HFF-Myc (cell line): ENCODE data around the gene CPNE5.

ENCODE experiments used
- DNase-seq: peaks from one replicate; pipeline ENCODE4 v3.0.0-alpha.2; 2011; ENCODE audit warnings: low read depth; ENCODE audit errors: extremely low read depth
- H3K4me3 ChIP-seq: replicated peaks from 2 replicates; pipeline ENCODE4 v1.5.1; 2011; ENCODE audit warnings: low read depth, mild to moderate bottlenecking, control low read depth, low read length
- TF ChIP-seq, protein P1 (sequence below): IDR thresholded peaks from 2 replicates; pipeline ENCODE4 v1.5.1; 2012; ENCODE audit warnings: mild to moderate bottlenecking, low read depth, low read length, control low read depth; ENCODE audit errors: missing control alignments

Gene CPNE5

GRCh38 chr6:36786055-36786675, 53.1 kb downstream of the CPNE5 start:
- TF ChIP-seq, protein P1, sequence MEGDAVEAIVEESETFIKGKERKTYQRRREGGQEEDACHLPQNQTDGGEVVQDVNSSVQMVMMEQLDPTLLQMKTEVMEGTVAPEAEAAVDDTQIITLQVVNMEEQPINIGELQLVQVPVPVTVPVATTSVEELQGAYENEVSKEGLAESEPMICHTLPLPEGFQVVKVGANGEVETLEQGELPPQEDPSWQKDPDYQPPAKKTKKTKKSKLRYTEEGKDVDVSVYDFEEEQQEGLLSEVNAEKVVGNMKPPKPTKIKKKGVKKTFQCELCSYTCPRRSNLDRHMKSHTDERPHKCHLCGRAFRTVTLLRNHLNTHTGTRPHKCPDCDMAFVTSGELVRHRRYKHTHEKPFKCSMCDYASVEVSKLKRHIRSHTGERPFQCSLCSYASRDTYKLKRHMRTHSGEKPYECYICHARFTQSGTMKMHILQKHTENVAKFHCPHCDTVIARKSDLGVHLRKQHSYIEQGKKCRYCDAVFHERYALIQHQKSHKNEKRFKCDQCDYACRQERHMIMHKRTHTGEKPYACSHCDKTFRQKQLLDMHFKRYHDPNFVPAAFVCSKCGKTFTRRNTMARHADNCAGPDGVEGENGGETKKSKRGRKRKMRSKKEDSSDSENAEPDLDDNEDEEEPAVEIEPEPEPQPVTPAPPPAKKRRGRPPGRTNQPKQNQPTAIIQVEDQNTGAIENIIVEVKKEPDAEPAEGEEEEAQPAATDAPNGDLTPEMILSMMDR, result no peak
- DNase-seq, result no peak
- no peak overlapping the region for H3K4me3 ChIP-seq

DNA sequence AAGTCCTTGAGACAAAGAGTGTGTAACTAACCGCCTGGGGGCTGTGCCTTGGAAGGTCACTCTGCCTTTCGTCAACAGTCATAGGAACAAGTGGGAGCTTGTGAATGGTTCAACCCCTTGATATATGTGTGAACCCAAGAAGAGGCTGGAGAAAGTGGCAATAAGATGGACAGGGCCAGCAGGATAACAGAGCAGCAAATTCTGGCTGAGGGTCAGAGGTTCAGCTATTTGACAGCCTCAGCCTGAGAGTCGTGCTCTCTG, 54.9 kb downstream of the CPNE5 start:
- TF ChIP-seq, protein P1, result no peak
- no peak for DNase-seq
- no peak overlapping the region for H3K4me3 ChIP-seq

- no peak overlapping the region for H3K4me3 ChIP-seq
- DNase-seq, result no peak
- TF ChIP-seq, protein P1, result no peak
Measured at GRCh38 chr6:36783603-36784375, 55.5 kb downstream of the CPNE5 start.

DNA sequence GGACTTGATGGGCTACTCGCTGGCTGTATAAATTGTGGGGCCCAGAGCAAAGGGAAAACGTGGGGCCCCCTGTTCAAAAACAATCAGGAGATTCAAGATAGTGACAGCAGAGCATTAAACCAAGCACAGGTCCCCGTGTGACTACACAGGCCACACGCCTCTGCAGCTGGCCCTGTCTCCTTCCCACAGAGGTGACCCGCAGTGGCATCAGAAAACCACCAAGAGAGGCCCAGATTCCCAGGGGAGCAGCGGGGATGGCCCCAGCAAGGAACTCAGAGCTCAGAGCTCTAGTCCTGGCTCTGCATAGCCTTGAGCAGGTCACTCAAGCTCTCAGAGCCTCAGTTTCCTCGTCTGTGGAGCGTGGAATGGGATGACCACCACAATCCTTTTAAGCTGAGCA, 57.6 kb downstream of the CPNE5 start:
- H3K4me3 ChIP-seq, result no peak overlapping the region
- DNase-seq, result no peak

GRCh38 chr6:36780442-36781177, 58.6 kb downstream of the CPNE5 start:
- no peak overlapping the region for H3K4me3 ChIP-seq
- DNase-seq, result no peak
- TF ChIP-seq, protein P1, result no peak

More for the DNA sequence above, 57.6 kb downstream of the CPNE5 start:
- TF ChIP-seq, protein P1, result no peak

- no peak overlapping the region for H3K4me3 ChIP-seq
- DNase-seq, result no peak
- TF ChIP-seq, protein P1, result no peak
Measured at GRCh38 chr6:36779227-36779626, 60.0 kb downstream of the CPNE5 start.
